OCI-LY1 (cell line): ENCODE data around the gene ADAMTS9.

Experiments
- H2AFZ ChIP-seq: fragments of 200-600 bp; sonication (generic), shearing (Covaris generic); 2 replicates; pipeline ENCODE4 v1.6.0; 2014; ENCODE audit warnings: antibody characterized with exemption, mild to moderate bottlenecking, low read length
- H3F3A ChIP-seq: fragments of 200-600 bp; sonication (generic), shearing (Covaris generic); 2 replicates; pipeline ENCODE4 v1.6.0; 2014; ENCODE audit warnings: mild to moderate bottlenecking, antibody characterized with exemption, low read length, moderate library complexity; ENCODE audit not compliant: insufficient read depth
- H3K27ac ChIP-seq: fragments of 200-600 bp; sonication (generic); 2 replicates; pipeline ENCODE4 v1.5.1; 2014; ENCODE audit warnings: low read length, mixed run types, mild to moderate bottlenecking, low read depth; ENCODE audit not compliant: poor library complexity, severe bottlenecking
- H3K27me3 ChIP-seq: fragments of 200-600 bp; sonication (generic); 2 replicates; pipeline ENCODE4 v1.6.0; 2014; ENCODE audit warnings: antibody characterized with exemption, mild to moderate bottlenecking, low read length, moderate library complexity; ENCODE audit not compliant: insufficient read depth
- H3K36me3 ChIP-seq: fragments of 200-600 bp; sonication (generic); 2 replicates; pipeline ENCODE4 v1.6.1; 2014; ENCODE audit warnings: mild to moderate bottlenecking, antibody characterized with exemption, low read length, moderate library complexity, mixed read lengths; ENCODE audit not compliant: insufficient read depth
- H3K4me1 ChIP-seq: fragments of 200-600 bp; sonication (generic); 2 replicates; pipeline ENCODE4 v1.5.1; 2014; ENCODE audit warnings: mild to moderate bottlenecking, low read length, moderate library complexity; ENCODE audit not compliant: insufficient read depth, severe bottlenecking
- H3K4me2 ChIP-seq: fragments of 200-600 bp; sonication (generic), shearing (Covaris generic); 2 replicates; pipeline ENCODE4 v1.6.1; 2014; ENCODE audit warnings: low read length
- H3K4me3 ChIP-seq: fragments of 200-600 bp; sonication (generic); 2 replicates; pipeline ENCODE4 v1.5.1; 2014; ENCODE audit warnings: low read length, low read depth, mild to moderate bottlenecking, mixed read lengths; ENCODE audit not compliant: poor library complexity, severe bottlenecking
- H3K79me2 ChIP-seq: fragments of 200-600 bp; shearing (Covaris generic); 2 replicates; pipeline ENCODE4 v1.6.1; 2016; ENCODE audit warnings: mixed run types, low read length, mixed read lengths; ENCODE audit not compliant: insufficient read depth
- H3K9ac ChIP-seq: fragments of 200-600 bp; sonication (generic), shearing (Covaris generic); 2 replicates; pipeline ENCODE4 v1.6.1; 2014; ENCODE audit warnings: mild to moderate bottlenecking, low read length, mixed read lengths
- H3K9me2 ChIP-seq: fragments of 200-600 bp; sonication (generic), shearing (Covaris generic); 2 replicates; pipeline ENCODE4 v1.6.1; 2014; ENCODE audit warnings: low read depth, mild to moderate bottlenecking, low read length, mixed read lengths
- H3K9me3 ChIP-seq: fragments of 200-600 bp; shearing (Covaris generic); 2 replicates; pipeline ENCODE4 v1.6.1; 2014; ENCODE audit warnings: low read length, mixed read lengths
- H4K20me1 ChIP-seq: fragments of 200-600 bp; sonication (generic), shearing (Covaris generic); 2 replicates; pipeline ENCODE4 v1.6.0; 2016; ENCODE audit warnings: mild to moderate bottlenecking, low read length; ENCODE audit not compliant: insufficient read depth
- EZH2 ChIP-seq: fragments of 200-600 bp; sonication (generic), shearing (Covaris generic); IDR thresholded peaks from 2 replicates; pipeline ENCODE4 v1.8.0; 2017; ENCODE audit warnings: borderline replicate concordance, mixed run types, mild to moderate bottlenecking, antibody characterized with exemption, low read length, moderate library complexity, mixed read lengths
- TF ChIP-seq, protein P1 (sequence below): fragments of 200-600 bp; sonication (generic), shearing (Covaris generic); IDR thresholded peaks from 2 replicates; pipeline ENCODE4 v1.5.1; 2017; ENCODE audit warnings: mild to moderate bottlenecking, antibody characterized with exemption, low read length, moderate library complexity, mixed read lengths

ADAMTS9 gene

DNA sequence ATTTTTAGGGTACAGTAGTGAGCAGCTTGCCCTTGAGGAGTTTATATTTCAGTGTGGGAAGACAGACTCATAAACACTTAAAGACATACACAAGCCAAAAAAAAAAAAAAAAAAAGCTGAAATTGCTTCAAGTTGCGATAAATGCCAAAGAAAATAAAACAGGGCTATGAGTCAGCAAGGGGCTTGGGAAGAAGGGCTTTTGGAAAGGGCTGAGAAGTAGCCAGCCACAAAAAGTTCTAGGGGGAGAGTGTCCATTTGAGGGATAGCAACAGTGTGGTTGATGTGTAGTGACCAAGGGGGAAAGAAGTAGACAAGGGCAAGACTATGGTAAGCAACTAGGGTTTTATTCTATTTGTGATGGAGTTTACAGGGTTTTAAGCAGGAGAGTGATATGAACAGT, 185.5 kb downstream of the ADAMTS9 start:
- H3K4me3 ChIP-seq: no peak overlapping the region
- TF ChIP-seq EZH2: no peak
- TF ChIP-seq, protein P1, sequence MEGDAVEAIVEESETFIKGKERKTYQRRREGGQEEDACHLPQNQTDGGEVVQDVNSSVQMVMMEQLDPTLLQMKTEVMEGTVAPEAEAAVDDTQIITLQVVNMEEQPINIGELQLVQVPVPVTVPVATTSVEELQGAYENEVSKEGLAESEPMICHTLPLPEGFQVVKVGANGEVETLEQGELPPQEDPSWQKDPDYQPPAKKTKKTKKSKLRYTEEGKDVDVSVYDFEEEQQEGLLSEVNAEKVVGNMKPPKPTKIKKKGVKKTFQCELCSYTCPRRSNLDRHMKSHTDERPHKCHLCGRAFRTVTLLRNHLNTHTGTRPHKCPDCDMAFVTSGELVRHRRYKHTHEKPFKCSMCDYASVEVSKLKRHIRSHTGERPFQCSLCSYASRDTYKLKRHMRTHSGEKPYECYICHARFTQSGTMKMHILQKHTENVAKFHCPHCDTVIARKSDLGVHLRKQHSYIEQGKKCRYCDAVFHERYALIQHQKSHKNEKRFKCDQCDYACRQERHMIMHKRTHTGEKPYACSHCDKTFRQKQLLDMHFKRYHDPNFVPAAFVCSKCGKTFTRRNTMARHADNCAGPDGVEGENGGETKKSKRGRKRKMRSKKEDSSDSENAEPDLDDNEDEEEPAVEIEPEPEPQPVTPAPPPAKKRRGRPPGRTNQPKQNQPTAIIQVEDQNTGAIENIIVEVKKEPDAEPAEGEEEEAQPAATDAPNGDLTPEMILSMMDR: no peak
- H3K79me2 ChIP-seq: no peaks in the 10 kb centered on the region
- H3K27ac ChIP-seq: no peak overlapping the region
- no peaks in the 10 kb centered on the region for H3K36me3 ChIP-seq
- H3K4me2 ChIP-seq: no peak overlapping the region
- no peaks in the 10 kb centered on the region for H4K20me1 ChIP-seq
- no peaks in the 10 kb centered on the region for H3K27me3 ChIP-seq
- no peaks in the 10 kb centered on the region for H3F3A ChIP-seq
- no peak overlapping the region for H3K9ac ChIP-seq
- no peaks in the 10 kb centered on the region for H3K4me1 ChIP-seq
- H2AFZ ChIP-seq: no peak overlapping the region
- H3K9me3 ChIP-seq: no peaks in the 10 kb centered on the region
- H3K9me2 ChIP-seq: no peaks in the 10 kb centered on the region

DNA sequence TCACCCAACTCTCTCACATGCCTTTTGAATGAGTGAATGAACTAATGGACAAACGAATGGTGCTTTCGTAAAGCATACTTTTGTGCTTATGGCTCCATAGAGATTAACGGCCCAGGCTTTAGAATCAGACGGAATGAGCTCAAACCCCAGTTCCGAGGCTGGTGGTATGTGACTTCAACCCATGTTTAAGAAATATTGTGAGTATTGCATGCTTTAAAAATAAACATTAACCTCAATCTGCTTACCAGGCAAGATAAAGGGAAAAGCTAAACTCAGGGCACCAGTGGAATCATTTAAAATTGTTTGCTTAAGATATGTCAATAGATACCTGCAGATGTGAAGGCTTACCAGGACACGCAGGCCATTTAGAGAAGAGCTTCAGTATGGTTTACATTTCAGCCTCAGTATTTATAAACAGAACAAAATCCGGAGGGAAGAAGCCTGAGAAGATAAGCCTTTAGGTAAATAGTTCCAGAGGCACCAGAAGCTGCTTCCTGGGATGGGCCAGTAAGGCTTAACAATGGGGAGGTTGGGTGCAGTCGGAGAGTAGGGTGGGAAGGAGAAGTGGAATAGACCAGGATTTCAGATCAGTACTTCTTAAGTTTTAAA, 186.4 kb downstream of the ADAMTS9 start:
- Histone ChIP-seq H3K9me3 (no peaks in the 10 kb centered on the region), H3K9me2 (no peaks in the 10 kb centered on the region), H3K36me3 (no peaks in the 10 kb centered on the region), H3K27ac (no peak overlapping the region), H3K4me3 (no peak overlapping the region), H2AFZ (no peak overlapping the region), H3F3A (no peaks in the 10 kb centered on the region), H4K20me1 (no peaks in the 10 kb centered on the region), H3K27me3 (no peaks in the 10 kb centered on the region), H3K9ac (no peak overlapping the region), H3K4me1 (no peaks in the 10 kb centered on the region), H3K79me2 (no peaks in the 10 kb centered on the region), H3K4me2 (no peak overlapping the region)
- TF ChIP-seq, protein P1: no peak
- TF ChIP-seq EZH2: no peak

DNA sequence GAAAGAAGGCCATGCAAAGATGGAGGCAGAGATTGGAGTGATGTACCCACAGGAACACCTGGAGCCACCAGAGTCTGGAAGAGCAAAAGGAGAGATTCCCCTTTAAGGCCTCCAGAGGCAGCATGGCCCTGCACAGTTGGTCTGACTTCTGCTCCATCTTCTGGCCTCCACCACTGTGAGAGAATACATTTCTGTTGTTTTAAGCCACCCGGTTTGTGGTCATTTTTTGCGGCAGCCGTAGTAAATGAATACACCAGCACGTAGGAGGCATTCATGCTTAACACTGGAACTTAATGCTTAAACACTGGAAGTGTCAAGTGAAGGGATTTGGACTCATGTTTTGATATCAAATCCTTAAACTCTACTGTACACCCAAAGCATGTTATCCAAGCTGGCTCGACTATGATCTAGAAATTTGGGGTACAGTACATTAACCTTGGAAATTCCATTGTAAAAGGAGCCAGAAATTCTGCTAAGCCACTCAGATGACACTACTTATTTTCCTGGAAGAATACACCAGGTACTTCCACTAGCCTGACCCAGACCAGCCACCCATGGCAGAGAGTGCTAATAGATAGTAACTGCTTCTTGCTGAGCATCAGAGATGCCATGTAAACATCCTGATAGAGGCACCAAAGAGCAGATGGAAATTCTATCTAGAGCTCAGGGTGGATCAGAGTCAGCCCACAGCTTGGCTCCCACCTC, 190.9 kb downstream of the ADAMTS9 start:
- no peaks in the 10 kb centered on the region; the same call in 1 of the 2 replicates for H3K27me3 ChIP-seq
- H3K9me2 ChIP-seq: no peaks in the 10 kb centered on the region
- no peak overlapping the region for H2AFZ ChIP-seq
- H3F3A ChIP-seq: no peaks in the 10 kb centered on the region
- no peaks in the 10 kb centered on the region for H3K79me2 ChIP-seq
- no peak for TF ChIP-seq EZH2
- TF ChIP-seq, protein P1: no peak
- no peak overlapping the region for H3K4me2 ChIP-seq
- no peaks in the 10 kb centered on the region for H3K9me3 ChIP-seq
- H3K4me1 ChIP-seq: no peaks in the 10 kb centered on the region
- H3K4me3 ChIP-seq: no peak overlapping the region
- no peaks in the 10 kb centered on the region for H4K20me1 ChIP-seq
- H3K36me3 ChIP-seq: no peaks in the 10 kb centered on the region
- H3K9ac ChIP-seq: no peak overlapping the region
- no peak overlapping the region for H3K27ac ChIP-seq
